NCI-H1092 (cell line): ENCODE results near the gene PRKAG3.
"Not testable (repeated sequence)": the region's sequence is repeated elsewhere in the genome, so short reads cannot be mapped to it uniquely, and the experiment has no call there.

ENCODE experiments used
- DNase-seq: peaks from one replicate; lab custom pipeline; 2025; lab: John Stamatoyannopoulos, UW

The PRKAG3 gene

GRCh38 chr2:218781691-218782527 lies 49.7 kb downstream of the PRKAG3 start, which contains the start of gene CYP27A1:
Gene CYP27A1, plus strand, starts transcription at chr2:218782147. Its CDS starts 36 bp downstream, at chr2:218782183.
- DNase-seq, result peak; percentile 5

DNA sequence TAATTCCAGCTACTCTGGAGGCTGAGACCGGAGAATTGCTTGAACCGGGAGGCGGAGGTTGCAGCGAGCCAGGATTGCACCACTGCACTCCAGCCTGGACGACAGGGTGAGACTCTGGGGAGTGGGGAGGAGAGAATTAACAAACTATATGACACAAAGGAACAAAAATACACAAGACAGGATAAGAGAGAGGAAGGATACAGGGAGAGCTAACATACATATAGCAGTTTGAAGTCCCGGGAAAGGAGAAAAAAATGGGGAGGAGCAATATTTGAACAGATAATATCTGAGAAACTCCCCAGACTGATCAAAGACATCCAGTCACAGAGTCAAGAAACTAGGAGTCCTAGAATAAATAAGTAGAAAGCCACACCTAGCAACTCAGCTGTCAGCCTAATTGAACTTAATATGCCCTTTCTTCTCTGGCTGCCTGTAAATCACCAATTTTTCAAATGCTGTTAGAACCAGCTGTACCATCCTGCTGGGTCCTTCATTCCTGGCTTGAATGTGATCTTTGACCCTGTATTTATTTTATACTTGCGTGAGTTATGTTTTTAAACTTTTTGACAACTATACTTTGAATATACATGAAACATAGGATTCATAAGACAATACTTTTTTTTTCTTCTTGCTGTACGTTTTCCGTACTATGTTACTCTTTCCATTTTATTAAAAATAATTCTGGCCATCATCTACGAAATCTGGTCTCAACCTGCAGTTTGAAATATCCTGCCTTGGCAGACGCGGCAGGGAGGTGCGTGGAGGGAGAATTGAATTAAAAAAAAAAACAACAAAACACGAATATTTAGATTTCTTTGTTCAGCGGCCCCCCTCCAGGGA lies 50.5 kb downstream of the PRKAG3 start:
- DNase-seq, result no peak

GRCh38 chr2:218780046-218780445 lies 51.6 kb downstream of the PRKAG3 start:
- DNase-seq, result no peak

DNA sequence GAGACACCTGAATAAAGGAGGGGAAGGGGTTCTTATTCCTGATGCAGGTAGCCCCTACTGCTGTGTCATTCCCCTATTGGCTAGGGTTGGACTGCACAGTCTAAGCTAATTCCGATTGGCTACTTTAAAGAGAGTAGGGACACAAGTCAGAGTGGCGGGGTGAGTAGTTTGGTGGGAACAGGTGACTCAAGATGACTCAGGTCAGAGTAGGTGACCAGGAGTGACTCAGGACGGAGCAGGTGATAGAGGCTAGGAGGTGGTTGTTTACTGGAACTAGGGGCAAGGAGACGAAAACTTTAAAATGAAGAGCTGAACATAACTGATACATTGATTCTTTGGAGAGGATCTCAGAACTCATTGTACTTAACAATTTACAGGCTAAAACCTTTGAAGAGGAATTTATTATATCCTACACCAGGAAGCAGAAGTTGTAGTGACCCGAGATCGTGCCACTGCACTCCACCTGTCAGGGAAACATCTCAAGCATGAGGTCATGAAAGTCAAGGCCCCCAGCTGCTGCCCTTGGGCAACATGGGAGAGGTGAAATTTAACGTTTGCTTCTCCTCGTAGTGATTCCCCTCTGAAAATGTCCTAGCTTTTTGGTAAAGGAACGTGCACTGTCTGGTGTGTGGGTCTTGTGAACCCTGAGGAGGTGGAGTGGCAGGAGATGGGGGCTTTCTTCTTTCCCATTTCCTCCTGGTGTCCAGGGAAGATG lies 54.2 kb downstream of the PRKAG3 start:
- DNase-seq, result no peak

GRCh38 chr2:218776488-218776887 lies 55.1 kb downstream of the PRKAG3 start:
- no peak for DNase-seq

GRCh38 chr2:218773881-218774280 lies 57.7 kb downstream of the PRKAG3 start:
- DNase-seq, result no peak

- not testable (repeated sequence) for DNase-seq
These were observed 58.8 kb downstream of the PRKAG3 start for GRCh38 chr2:218772759-218773158.
